ENCODE measurements around the gene FAM20A. TPM values are rescaled to one million over a fixed set of nuclear protein-coding genes. Genes with fewer than 3 reads are reported as not detected.

FAM20A gene
- polyA plus RNA-seq, 1 donor from 2014 or later: not detected

DNA sequence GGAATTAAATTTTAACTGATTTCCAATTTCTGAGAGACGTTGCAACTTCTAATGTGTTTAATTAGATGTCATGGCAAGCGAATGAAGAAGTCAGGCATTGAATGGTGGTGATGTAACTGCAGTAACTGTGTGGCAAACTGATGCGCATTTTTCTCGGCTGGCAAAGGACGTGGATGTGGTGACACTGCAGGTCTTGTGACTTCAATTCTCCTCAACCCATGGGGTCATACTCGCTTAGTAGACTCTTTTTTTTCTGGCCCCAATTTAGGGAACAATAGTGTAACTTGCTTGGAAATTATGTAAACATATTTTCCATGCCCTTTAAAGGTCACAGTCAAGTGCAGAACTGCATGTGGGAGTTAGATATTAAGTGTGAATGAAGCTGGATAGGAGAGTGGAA lies 1.9 kb upstream of the FAM20A start:
- H3K9me3 ChIP-seq (ENCODE audit: low read length): no peaks in the 10 kb centered on the region
- no peak overlapping the region for H2AFZ ChIP-seq (ENCODE audit: low read depth, low read length)
- H3K9me2 ChIP-seq (ENCODE audit: insufficient read depth, low read length): no peaks in the 10 kb centered on the region
- H3K79me2 ChIP-seq (replicated peaks; ENCODE audit: insufficient read depth, low read length): no peaks in the 10 kb centered on the region
- no peak overlapping the region for H3K4me3 ChIP-seq (ENCODE audit: low read length)
- H4K20me1 ChIP-seq (ENCODE audit: insufficient read depth): no peaks in the 10 kb centered on the region
- H3K9ac ChIP-seq (ENCODE audit: low read length): no peak overlapping the region
- no peak overlapping the region for H3K27ac ChIP-seq (ENCODE audit: low read length)
- H3K4me2 ChIP-seq (ENCODE audit: low read length): no peak overlapping the region
- H3F3A ChIP-seq (ENCODE audit: insufficient read depth, low read length, poor library complexity, severe bottlenecking): no peaks in the 10 kb centered on the region
- H3K36me3 ChIP-seq (ENCODE audit: insufficient read depth, low read length): no peaks in the 10 kb centered on the region
- H3K27me3 ChIP-seq (ENCODE audit: insufficient read depth, low read depth, low read length): peaks cover 51% of the 10 kb centered on the region
- TF ChIP-seq EZH2 (IDR thresholded peaks at IDR 0.05; ENCODE audit: borderline replicate concordance, insufficient read depth, low read length, poor library complexity, severe bottlenecking) (no peak), SMC3 (conservative IDR thresholded peaks at IDR 0.05; ENCODE audit: poor library complexity) (no peak), EP300 (conservative IDR thresholded peaks at IDR 0.05; ENCODE audit: poor library complexity, severe bottlenecking) (no peak), RAD21 (conservative IDR thresholded peaks at IDR 0.05) (no peak), MXI1 (conservative IDR thresholded peaks at IDR 0.05; ENCODE audit: poor library complexity, severe bottlenecking) (no peak), TAF1 (IDR thresholded peaks at IDR 0.05; ENCODE audit: low read depth) (no peak), POLR2AphosphoS5 (IDR thresholded peaks at IDR 0.05) (no peak)
- TF ChIP-seq, protein P1, sequence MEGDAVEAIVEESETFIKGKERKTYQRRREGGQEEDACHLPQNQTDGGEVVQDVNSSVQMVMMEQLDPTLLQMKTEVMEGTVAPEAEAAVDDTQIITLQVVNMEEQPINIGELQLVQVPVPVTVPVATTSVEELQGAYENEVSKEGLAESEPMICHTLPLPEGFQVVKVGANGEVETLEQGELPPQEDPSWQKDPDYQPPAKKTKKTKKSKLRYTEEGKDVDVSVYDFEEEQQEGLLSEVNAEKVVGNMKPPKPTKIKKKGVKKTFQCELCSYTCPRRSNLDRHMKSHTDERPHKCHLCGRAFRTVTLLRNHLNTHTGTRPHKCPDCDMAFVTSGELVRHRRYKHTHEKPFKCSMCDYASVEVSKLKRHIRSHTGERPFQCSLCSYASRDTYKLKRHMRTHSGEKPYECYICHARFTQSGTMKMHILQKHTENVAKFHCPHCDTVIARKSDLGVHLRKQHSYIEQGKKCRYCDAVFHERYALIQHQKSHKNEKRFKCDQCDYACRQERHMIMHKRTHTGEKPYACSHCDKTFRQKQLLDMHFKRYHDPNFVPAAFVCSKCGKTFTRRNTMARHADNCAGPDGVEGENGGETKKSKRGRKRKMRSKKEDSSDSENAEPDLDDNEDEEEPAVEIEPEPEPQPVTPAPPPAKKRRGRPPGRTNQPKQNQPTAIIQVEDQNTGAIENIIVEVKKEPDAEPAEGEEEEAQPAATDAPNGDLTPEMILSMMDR (IDR thresholded peaks at IDR 0.05; ENCODE audit: poor library complexity, severe bottlenecking): no peak
- TF ChIP-seq, protein P2, sequence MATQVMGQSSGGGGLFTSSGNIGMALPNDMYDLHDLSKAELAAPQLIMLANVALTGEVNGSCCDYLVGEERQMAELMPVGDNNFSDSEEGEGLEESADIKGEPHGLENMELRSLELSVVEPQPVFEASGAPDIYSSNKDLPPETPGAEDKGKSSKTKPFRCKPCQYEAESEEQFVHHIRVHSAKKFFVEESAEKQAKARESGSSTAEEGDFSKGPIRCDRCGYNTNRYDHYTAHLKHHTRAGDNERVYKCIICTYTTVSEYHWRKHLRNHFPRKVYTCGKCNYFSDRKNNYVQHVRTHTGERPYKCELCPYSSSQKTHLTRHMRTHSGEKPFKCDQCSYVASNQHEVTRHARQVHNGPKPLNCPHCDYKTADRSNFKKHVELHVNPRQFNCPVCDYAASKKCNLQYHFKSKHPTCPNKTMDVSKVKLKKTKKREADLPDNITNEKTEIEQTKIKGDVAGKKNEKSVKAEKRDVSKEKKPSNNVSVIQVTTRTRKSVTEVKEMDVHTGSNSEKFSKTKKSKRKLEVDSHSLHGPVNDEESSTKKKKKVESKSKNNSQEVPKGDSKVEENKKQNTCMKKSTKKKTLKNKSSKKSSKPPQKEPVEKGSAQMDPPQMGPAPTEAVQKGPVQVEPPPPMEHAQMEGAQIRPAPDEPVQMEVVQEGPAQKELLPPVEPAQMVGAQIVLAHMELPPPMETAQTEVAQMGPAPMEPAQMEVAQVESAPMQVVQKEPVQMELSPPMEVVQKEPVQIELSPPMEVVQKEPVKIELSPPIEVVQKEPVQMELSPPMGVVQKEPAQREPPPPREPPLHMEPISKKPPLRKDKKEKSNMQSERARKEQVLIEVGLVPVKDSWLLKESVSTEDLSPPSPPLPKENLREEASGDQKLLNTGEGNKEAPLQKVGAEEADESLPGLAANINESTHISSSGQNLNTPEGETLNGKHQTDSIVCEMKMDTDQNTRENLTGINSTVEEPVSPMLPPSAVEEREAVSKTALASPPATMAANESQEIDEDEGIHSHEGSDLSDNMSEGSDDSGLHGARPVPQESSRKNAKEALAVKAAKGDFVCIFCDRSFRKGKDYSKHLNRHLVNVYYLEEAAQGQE (IDR thresholded peaks at IDR 0.05; ENCODE audit: borderline replicate concordance): no peak

DNA sequence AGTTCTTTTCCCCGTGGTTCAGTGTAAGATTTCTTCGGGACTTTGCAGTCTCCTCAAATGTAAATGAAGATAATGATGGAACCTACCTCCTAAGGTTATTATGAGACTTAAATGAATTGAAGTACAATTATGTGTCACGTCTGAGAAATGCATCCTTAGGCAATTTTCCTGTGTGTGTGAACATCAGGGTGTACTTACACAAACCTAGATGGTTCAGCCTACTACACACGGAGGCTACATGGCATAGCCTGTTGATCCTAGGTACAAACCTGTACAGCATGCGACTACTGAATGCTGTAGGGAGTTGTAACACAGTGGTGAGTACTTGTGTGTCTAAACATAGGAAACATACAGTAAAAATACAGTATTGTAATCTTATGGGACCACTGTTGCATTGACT lies 1.1 kb upstream of the FAM20A start:
- Histone ChIP-seq H3K27me3 (ENCODE audit: insufficient read depth, low read depth, low read length) (peaks cover 54% of the 10 kb centered on the region), H3K9ac (ENCODE audit: low read length) (no peak overlapping the region), H4K20me1 (ENCODE audit: insufficient read depth) (no peaks in the 10 kb centered on the region), H3K36me3 (ENCODE audit: insufficient read depth, low read length) (no peaks in the 10 kb centered on the region), H3K4me2 (ENCODE audit: low read length) (no peak overlapping the region), H3K4me3 (ENCODE audit: low read length) (no peak overlapping the region), H3K27ac (ENCODE audit: low read length) (no peak overlapping the region), H3F3A (ENCODE audit: insufficient read depth, low read length, poor library complexity, severe bottlenecking) (no peaks in the 10 kb centered on the region), H3K9me2 (ENCODE audit: insufficient read depth, low read length) (no peaks in the 10 kb centered on the region), H3K79me2 (replicated peaks; ENCODE audit: insufficient read depth, low read length) (no peaks in the 10 kb centered on the region), H2AFZ (ENCODE audit: low read depth, low read length) (no peak overlapping the region), H3K9me3 (ENCODE audit: low read length) (no peaks in the 10 kb centered on the region)
- TF ChIP-seq EP300 (conservative IDR thresholded peaks at IDR 0.05; ENCODE audit: poor library complexity, severe bottlenecking): no peak
- no peak for TF ChIP-seq MXI1 (conservative IDR thresholded peaks at IDR 0.05; ENCODE audit: poor library complexity, severe bottlenecking)
- no peak for TF ChIP-seq RAD21 (conservative IDR thresholded peaks at IDR 0.05)
- TF ChIP-seq EZH2 (IDR thresholded peaks at IDR 0.05; ENCODE audit: borderline replicate concordance, insufficient read depth, low read length, poor library complexity, severe bottlenecking): no peak
- TF ChIP-seq POLR2AphosphoS5 (IDR thresholded peaks at IDR 0.05): no peak
- TF ChIP-seq SMC3 (conservative IDR thresholded peaks at IDR 0.05; ENCODE audit: poor library complexity): no peak
- TF ChIP-seq, protein P2 (IDR thresholded peaks at IDR 0.05; ENCODE audit: borderline replicate concordance): no peak
- TF ChIP-seq TAF1 (IDR thresholded peaks at IDR 0.05; ENCODE audit: low read depth): no peak
- TF ChIP-seq, protein P1 (IDR thresholded peaks at IDR 0.05; ENCODE audit: poor library complexity, severe bottlenecking): no peak

Measured in neural cell (in vitro differentiated cells).